HG03095 (cell line): Measurements from ENCODE around the gene EPHB2.

Experiments
- ATAC-seq: cut with Tn5 transposase; IDR thresholded peaks from one replicate; pipeline ENCODE4 v1.9.1; 2021; ENCODE audit warnings: moderate library complexity; ENCODE audit not compliant: unreplicated experiment

Gene EPHB2

GRCh38 chr1:22908880-22909426, 198.3 kb downstream of the EPHB2 start:
- ATAC-seq, result no peak

- no peak for ATAC-seq
Observed at GRCh38 chr1:22910286-22910685, 199.6 kb downstream of the EPHB2 start.

GRCh38 chr1:22910986-22911651, 200.5 kb downstream of the EPHB2 start:
- ATAC-seq, result no peak

- ATAC-seq, result no peak
Observed at GRCh38 chr1:22912311-22912710, 201.7 kb downstream of the EPHB2 start.

GRCh38 chr1:22913421-22914141, 202.9 kb downstream of the EPHB2 start:
- no peak for ATAC-seq

GRCh38 chr1:22914156-22914555, 203.5 kb downstream of the EPHB2 start:
- no peak for ATAC-seq

GRCh38 chr1:22914633-22915217, 204.1 kb downstream of the EPHB2 start:
- no peak for ATAC-seq

GRCh38 chr1:22915231-22915630, 204.6 kb downstream of the EPHB2 start:
- no peak for ATAC-seq

GRCh38 chr1:22915816-22916470, 205.3 kb downstream of the EPHB2 start:
- ATAC-seq, result no peak

GRCh38 chr1:22916471-22916820, 205.8 kb downstream of the EPHB2 start:
- ATAC-seq, result no peak

GRCh38 chr1:22917989-22918388, 207.3 kb downstream of the EPHB2 start:
- ATAC-seq, result no peak

- ATAC-seq, result no peak
Observed at GRCh38 chr1:22918644-22919043, 208.0 kb downstream of the EPHB2 start.

- ATAC-seq, result no peak
Observed at GRCh38 chr1:22919341-22920025, 208.8 kb downstream of the EPHB2 start.

GRCh38 chr1:22920026-22920733, 209.5 kb downstream of the EPHB2 start:
- no peak for ATAC-seq

GRCh38 chr1:22920734-22921451, 210.3 kb downstream of the EPHB2 start:
- ATAC-seq, result no peak

GRCh38 chr1:22921452-22922126, 210.9 kb downstream of the EPHB2 start:
- no peak for ATAC-seq

- no peak for ATAC-seq
Observed at GRCh38 chr1:22922640-22923039, 212.0 kb downstream of the EPHB2 start.

- ATAC-seq, result no peak
Observed at GRCh38 chr1:22925111-22925510, 214.5 kb downstream of the EPHB2 start.

- ATAC-seq, result no peak
Observed at GRCh38 chr1:22930240-22930912, 219.7 kb downstream of the EPHB2 start.
